Measurements from ENCODE around the gene PPCS. TPM values are rescaled to one million over a fixed set of nuclear protein-coding genes. Genes with fewer than 3 reads are reported as not detected.

The PPCS gene
- total and polyA plus RNA-seq, 2 of the 4 experiments (the other 2 are of a cell fraction) = 8.2 to 18.9 TPM

DNA sequence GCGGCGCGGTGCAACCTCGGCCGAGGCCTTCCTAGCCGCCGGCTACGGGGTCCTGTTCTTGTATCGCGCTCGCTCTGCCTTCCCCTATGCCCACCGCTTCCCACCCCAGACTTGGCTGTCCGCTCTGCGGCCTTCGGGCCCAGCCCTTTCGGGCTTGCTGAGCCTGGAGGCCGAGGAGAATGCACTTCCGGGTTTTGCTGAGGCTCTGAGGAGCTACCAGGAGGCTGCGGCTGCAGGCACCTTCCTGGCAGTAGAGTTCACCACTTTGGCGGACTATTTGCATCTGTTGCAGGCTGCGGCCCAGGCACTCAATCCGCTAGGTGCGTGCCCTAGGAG, 379 bp downstream of the PPCS start:
- no peak overlapping the region for H2BK20ac ChIP-seq (ENCODE audit: low read depth, low read length)
- peaks cover 7 to 16% of the 10 kb centered on the region in 2 experiments for H3K79me1 ChIP-seq (ENCODE audit: low read depth in 1 of 2, low read length in 2 of 2)
- CTCF ChIA-PET = no interaction called here
- H3K23ac ChIP-seq (ENCODE audit: low read depth, low read length) = peak overlapping the region; percentile 72; the same call in 1 of the 2 replicates
- intact Hi-C loops (cut with micrococcal nuclease) (loop anchor here (2.0 kb wide), 2 partner anchors 122 to 280 kb away; partner anchors contain the start of gene FOXJ3), in situ Hi-C loops (cut with MboI; ENCODE audit: low sequenced_read_pairs) (no loop called here), dilution Hi-C loops (cut with HindIII; ENCODE audit: low sequenced_read_pairs, unreplicated experiment) (no loop called here)
- peak overlapping the region; percentile 95 for H4K5ac ChIP-seq (ENCODE audit: low read depth, low read length)
- no peaks in the 10 kb centered on the region for H4K20me1 ChIP-seq (ENCODE audit: insufficient read depth, low read length)
- peak overlapping the region; percentile 86 for H3K4me2 ChIP-seq (ENCODE audit: low read depth, low read length)
- peak overlapping the region; percentile 90 for H3K14ac ChIP-seq (replicated peaks; ENCODE audit: low read depth, low read length)
- no peak overlapping the region for H2BK15ac ChIP-seq (ENCODE audit: low read depth, low read length)
- peak overlapping the region; percentile 100 for H2AFZ ChIP-seq (replicated peaks; ENCODE audit: low read length, poor library complexity)
- DNase-seq (peak; percentile 50), ATAC-seq (ENCODE audit: low read depth) (peak; percentile 74)
- peak overlapping the region; percentile 32 for H2AK5ac ChIP-seq (ENCODE audit: low read depth, low read length)
- H3K9ac ChIP-seq (ENCODE audit: low read depth, low read length) = peak overlapping the region; percentile 78
- H3K18ac ChIP-seq (ENCODE audit: low read depth, low read length) = peak overlapping the region; percentile 36; the same call in 1 of the 2 replicates
- TF ChIP-seq MXI1 (IDR thresholded peaks at IDR 0.05; ENCODE audit: borderline replicate concordance, low read depth, low read length) (no peak), FOS (IDR thresholded peaks at IDR 0.05; ENCODE audit: low read depth, low read length) (no peak), POLR2A (IDR thresholded peaks at IDR 0.05; ENCODE audit: low read depth, low read length) (no peak), CEBPB (IDR thresholded peaks at IDR 0.05; ENCODE audit: low read depth, low read length) (no peak), NFE2L2 (IDR thresholded peaks at IDR 0.05; ENCODE audit: low read depth, low read length) (no peak), RCOR1 (IDR thresholded peaks at IDR 0.05; ENCODE audit: insufficient replicate concordance, low read length) (no peak), CHD1 (IDR thresholded peaks at IDR 0.05; ENCODE audit: low read depth, low read length) (no peak), SMC3 (IDR thresholded peaks at IDR 0.05; ENCODE audit: low read depth, low read length) (no peak), RFX5 (IDR thresholded peaks at IDR 0.05; ENCODE audit: low read depth, low read length) (no peak)
- TF ChIP-seq, protein P1, sequence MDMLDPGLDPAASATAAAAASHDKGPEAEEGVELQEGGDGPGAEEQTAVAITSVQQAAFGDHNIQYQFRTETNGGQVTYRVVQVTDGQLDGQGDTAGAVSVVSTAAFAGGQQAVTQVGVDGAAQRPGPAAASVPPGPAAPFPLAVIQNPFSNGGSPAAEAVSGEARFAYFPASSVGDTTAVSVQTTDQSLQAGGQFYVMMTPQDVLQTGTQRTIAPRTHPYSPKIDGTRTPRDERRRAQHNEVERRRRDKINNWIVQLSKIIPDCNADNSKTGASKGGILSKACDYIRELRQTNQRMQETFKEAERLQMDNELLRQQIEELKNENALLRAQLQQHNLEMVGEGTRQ (IDR thresholded peaks at IDR 0.05; ENCODE audit: low read depth, low read length) = no peak
- TF ChIP-seq, protein P2, sequence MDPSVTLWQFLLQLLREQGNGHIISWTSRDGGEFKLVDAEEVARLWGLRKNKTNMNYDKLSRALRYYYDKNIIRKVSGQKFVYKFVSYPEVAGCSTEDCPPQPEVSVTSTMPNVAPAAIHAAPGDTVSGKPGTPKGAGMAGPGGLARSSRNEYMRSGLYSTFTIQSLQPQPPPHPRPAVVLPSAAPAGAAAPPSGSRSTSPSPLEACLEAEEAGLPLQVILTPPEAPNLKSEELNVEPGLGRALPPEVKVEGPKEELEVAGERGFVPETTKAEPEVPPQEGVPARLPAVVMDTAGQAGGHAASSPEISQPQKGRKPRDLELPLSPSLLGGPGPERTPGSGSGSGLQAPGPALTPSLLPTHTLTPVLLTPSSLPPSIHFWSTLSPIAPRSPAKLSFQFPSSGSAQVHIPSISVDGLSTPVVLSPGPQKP (IDR thresholded peaks at IDR 0.05; ENCODE audit: borderline replicate concordance, low read depth, low read length) = no peak
- TF ChIP-seq, protein P3, sequence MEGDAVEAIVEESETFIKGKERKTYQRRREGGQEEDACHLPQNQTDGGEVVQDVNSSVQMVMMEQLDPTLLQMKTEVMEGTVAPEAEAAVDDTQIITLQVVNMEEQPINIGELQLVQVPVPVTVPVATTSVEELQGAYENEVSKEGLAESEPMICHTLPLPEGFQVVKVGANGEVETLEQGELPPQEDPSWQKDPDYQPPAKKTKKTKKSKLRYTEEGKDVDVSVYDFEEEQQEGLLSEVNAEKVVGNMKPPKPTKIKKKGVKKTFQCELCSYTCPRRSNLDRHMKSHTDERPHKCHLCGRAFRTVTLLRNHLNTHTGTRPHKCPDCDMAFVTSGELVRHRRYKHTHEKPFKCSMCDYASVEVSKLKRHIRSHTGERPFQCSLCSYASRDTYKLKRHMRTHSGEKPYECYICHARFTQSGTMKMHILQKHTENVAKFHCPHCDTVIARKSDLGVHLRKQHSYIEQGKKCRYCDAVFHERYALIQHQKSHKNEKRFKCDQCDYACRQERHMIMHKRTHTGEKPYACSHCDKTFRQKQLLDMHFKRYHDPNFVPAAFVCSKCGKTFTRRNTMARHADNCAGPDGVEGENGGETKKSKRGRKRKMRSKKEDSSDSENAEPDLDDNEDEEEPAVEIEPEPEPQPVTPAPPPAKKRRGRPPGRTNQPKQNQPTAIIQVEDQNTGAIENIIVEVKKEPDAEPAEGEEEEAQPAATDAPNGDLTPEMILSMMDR (conservative IDR thresholded peaks at IDR 0.05; ENCODE audit: low read depth, low read length) = no peak
- H3K9me1 ChIP-seq (ENCODE audit: insufficient read depth, low read length) = 0 out of 2 replicates have a peak, but pooled peaks cover 7% of the 10 kb centered on the region
- peak overlapping the region; percentile 68 for H3K4me3 ChIP-seq (ENCODE audit: insufficient read depth, low read depth, low read length)
- peak overlapping the region; percentile 88 for H4K91ac ChIP-seq (ENCODE audit: insufficient read depth, low read depth, low read length)
- no peaks in the 10 kb centered on the region for H3K9me3 ChIP-seq (ENCODE audit: control insufficient read depth, insufficient read depth, low read length)
- peaks cover 5% of the 10 kb centered on the region for H3K4me1 ChIP-seq (ENCODE audit: control insufficient read depth, insufficient read depth, low read length)
- peak overlapping the region; percentile 93 for H2AK9ac ChIP-seq (replicated peaks; ENCODE audit: low read depth, low read length, poor library complexity)
- peak overlapping the region; percentile 32; the same call in 1 of the 2 replicates for H2BK120ac ChIP-seq (ENCODE audit: low read depth, low read length)
- H4K8ac ChIP-seq (ENCODE audit: low read depth in 2 of 2, low read length in 2 of 2) = peak overlapping the region; percentile 99 to 100
- no peaks in the 10 kb centered on the region for H3K27me3 ChIP-seq (ENCODE audit: control insufficient read depth, insufficient read depth, low read length)
- H3K56ac ChIP-seq (ENCODE audit: extremely low read depth, insufficient read depth, low read length) = peak overlapping the region; percentile 45; the same call in 1 of the 2 replicates
- H3K4ac ChIP-seq (ENCODE audit: low read depth, low read length) = peak overlapping the region; percentile 69
- no peaks in the 10 kb centered on the region for H3K36me3 ChIP-seq (ENCODE audit: control insufficient read depth, insufficient read depth, low read length)
- POLR2A ChIA-PET (ENCODE audit: unreplicated experiment) = interaction anchor here (0.6 kb wide), 1 partner anchor 82 kb away, joined by 3 read pairs; no protein-coding TSS in a partner anchor
- WGBS, 2 experiments (ENCODE audit: extremely low coverage in 2 of 2, insufficient read length in 1 of 2) = 15% methylated on average over 6 of the region's 23 CpGs; no CpG with 5 or more reads in 1 of the 2 experiments
- BruUV-seq (replicated peaks) = no TSS peak
- H3K27ac ChIP-seq (ENCODE audit: insufficient read depth, low read length) = peak overlapping the region; percentile 67
- peak overlapping the region; percentile 55 for H2BK5ac ChIP-seq (ENCODE audit: low read depth, low read length, poor library complexity, severe bottlenecking)

Measured in IMR-90 (cell line).